Spleen (tissue), 11 donors: Measurements from ENCODE around the gene MPV17L2. TPM values are rescaled to one million over a fixed set of nuclear protein-coding genes. Genes with fewer than 3 reads are reported as not detected.

Source experiments
- DNase-seq: peaks from one replicate; pipeline ENCODE4 v3.0.0-alpha.2; 2020
- H3K27ac ChIP-seq, 8 donors: fragments of 200-600 bp; sonication (generic) in 7 of 8; 1 replicate in 4 of 8; 2 replicates in 4 of 8; pipeline versions ENCODE4 v1.5.0 to v1.8.0; 2016 to 2021; ENCODE audit warnings: inconsistent platforms in 4 of 8, mild to moderate bottlenecking in 4 of 8, moderate library complexity in 1 of 8
- H3K27me3 ChIP-seq, 7 donors: fragments of 200-600 bp; sonication (generic) in 6 of 7; replicated peaks in 1 of 7; 1 replicate in 4 of 7; 2 replicates in 3 of 7; pipeline versions ENCODE4 v1.5.0 to v1.8.0; 2016 to 2021; ENCODE audit warnings: inconsistent platforms in 3 of 7, mild to moderate bottlenecking in 1 of 7
- H3K36me3 ChIP-seq, 6 donors: fragments of 200-600 bp; sonication (generic) in 5 of 6; 1 replicate in 4 of 6; 2 replicates in 2 of 6; pipeline versions ENCODE4 v1.5.0 to v1.8.0; 2016 to 2021; ENCODE audit warnings: inconsistent platforms in 2 of 6
- H3K4me1 ChIP-seq, 6 donors: fragments of 200-600 bp; sonication (generic) in 5 of 6; 1 replicate in 3 of 6; 2 replicates in 3 of 6; pipeline versions ENCODE4 v1.5.0 to v1.8.0; 2016 to 2021; ENCODE audit warnings: inconsistent platforms in 3 of 6
- H3K4me3 ChIP-seq, 8 donors: fragments of 200-600 bp; sonication (generic) in 7 of 8; 1 replicate in 4 of 8; 2 replicates in 4 of 8; pipeline versions ENCODE4 v1.5.0 to v1.8.0; 2016 to 2021; ENCODE audit warnings: inconsistent platforms in 4 of 8, mild to moderate bottlenecking in 4 of 8, moderate library complexity in 2 of 8
- H3K9me3 ChIP-seq, 8 donors: fragments of 200-600 bp; sonication (generic) in 7 of 8; 1 replicate in 4 of 8; 2 replicates in 4 of 8; pipeline versions ENCODE4 v1.5.0 to v1.8.0; 2016 to 2021; ENCODE audit warnings: inconsistent platforms in 4 of 8
- CTCF ChIP-seq, 11 experiments: fragments of 200-600 bp in 7 of 11; fragments of 450-650 bp in 4 of 11; sonication (generic) in 4 of 11; IDR thresholded peaks in 8 of 11; conservative IDR thresholded peaks in 3 of 11; 1 replicate in 7 of 11; 2 replicates in 4 of 11; pipeline versions ENCODE4 v1.4.0 to v1.8.0; 2016 to 2021; ENCODE audit warnings: antibody characterized with exemption in 11 of 11, inconsistent platforms in 4 of 11, mild to moderate bottlenecking in 1 of 11
- POLR2A ChIP-seq, 3 donors: fragments of 450-650 bp; IDR thresholded peaks; one replicate each; pipeline ENCODE4 v1.5.1; 2017; ENCODE audit warnings: antibody characterized with exemption in 3 of 3, mild to moderate bottlenecking in 1 of 3
- POLR2AphosphoS5 ChIP-seq, 3 donors: sonication (generic); formaldehyde crosslinking; IDR thresholded peaks; one replicate each; pipeline ENCODE4 v1.5.1; 2017; ENCODE audit warnings: antibody characterized with exemption in 3 of 3
- WGBS, 5 donors: extraction: QIAGEN DNeasy Blood & Tissue Kit in 3 of 5; methylation state at CpG; one replicate each; pipeline versions ENCODE4 v1.1.5 to v1.1.7; 2013 to 2018; 5-methylcytosine and 5-hydroxymethylcytosine counted together
- intact Hi-C: fragments of 100-400 bp; cut with DNase I; formaldehyde crosslinking; loops from one replicate; pipeline ENCODE4 v1.15.0; 2023; ENCODE audit warnings: low total_unique reads
- polyA plus RNA-seq, 3 donors: library from polyadenylated mRNA; stranded (reverse); fragments of 200-250 nt; gene quantifications; one replicate each; pipeline ENCODE4 v1.2.1, GENCODE V29; 2013
- total RNA-seq, 7 donors: library from RNA; depleted of rRNA in 3 of 7; stranded (reverse); fragments of >200 nt in 3 of 7; fragmentation: NEBNext Ultra II Directional in 4 of 7; extraction: Animal tissue kit (Norgen Biotek cat#: 25700) in 4 of 7; gene quantifications; one replicate each; pipeline versions ENCODE4 v1.1.0 to v1.2.1, GENCODE V29; 2016 to 2021
- donor health status: healthy with polysubstance abuse.
- donor health status: DM: no; HTN: no; CAD: no; lungs with moderate emphysema.
- donor health status: DM: no; HTN: no; CAD: no.
- donor health status: Bipolar disorder and iron deficiency.
- donor health status: healthy.
- donor health status: DM: no; HTN: no; CAD: no.
- donor health status: DM: yes; HTN: yes; CAD: no.

The MPV17L2 gene
- total and polyA plus RNA-seq, 10 donors: 7.8 to 15.4 (median 11.5) TPM

GRCh38 chr19:18173054-18173571, 19.9 kb upstream of the MPV17L2 start:
- Histone ChIP-seq H3K9me3 (no peaks in the 10 kb centered on the region), H3K4me3 (peak overlapping the region in 7 of 8 donors; percentile 75 to 98 (median 82)), H3K4me1 (peaks cover 40 to 100% (median 85%) of the 10 kb centered on the region in 6 donors), H3K27ac (peak overlapping the region; percentile 79 to 95 (median 92)), H3K36me3 (peaks cover 0 to 48% (median 38%) of the 10 kb centered on the region in 6 donors), H3K27me3 (no peaks in the 10 kb centered on the region)
- intact Hi-C loops: no loop called here
- WGBS, 5 donors: 23 to 32% (median 28%) methylated on average over 15 to 18 of the region's 18 CpGs
- peak; percentile 93 for DNase-seq
- TF ChIP-seq POLR2AphosphoS5 (IDR thresholded peaks at IDR 0.05) (no peak), CTCF (IDR thresholded peaks at IDR 0.05 in 8 of 11, conservative IDR thresholded peaks at IDR 0.05 in 3 of 11) (no peak), POLR2A (IDR thresholded peaks at IDR 0.05) (no peak)

GRCh38 chr19:18173572-18174288, 19.3 kb upstream of the MPV17L2 start, which contains the start of gene IFI30:
TSS of gene IFI30 (plus strand) at chr19:18173813. CDS start at chr19:18173842, 29 bp downstream.
- DNase-seq: peak; percentile 97
- Histone ChIP-seq H3K4me1 (peaks cover 40 to 100% (median 79%) of the 10 kb centered on the region in 6 donors), H3K27ac (peak within 1 kb of the TSS; percentile 79 to 95 (median 92)), H3K27me3 (no peaks in the 10 kb centered on the region), H3K4me3 (peak within 1 kb of the TSS; percentile 75 to 98 (median 88)), H3K9me3 (no peaks in the 10 kb centered on the region), H3K36me3 (peaks cover 0 to 49% (median 40%) of the 10 kb centered on the region in 6 donors)
- intact Hi-C loops: no loop called here
- TF ChIP-seq POLR2AphosphoS5 (IDR thresholded peaks at IDR 0.05) (peak; percentile 97 to 98 (median 98)), POLR2A (IDR thresholded peaks at IDR 0.05) (peak; percentile 48 to 93 (median 80)), CTCF (IDR thresholded peaks at IDR 0.05 in 8 of 11, conservative IDR thresholded peaks at IDR 0.05 in 3 of 11) (peak in 2 of 11 experiments; percentile 21 to 27)
- 0 to 2% (median 1%) methylated on average over 33 to 47 of the region's 47 CpGs for WGBS, 5 donors

GRCh38 chr19:18174983-18175382, 18.0 kb upstream of the MPV17L2 start:
- peak overlapping the region in 5 of 8 donors; percentile 90 to 95 (median 93) for H3K27ac ChIP-seq
- peaks cover 41 to 100% (median 75%) of the 10 kb centered on the region in 6 donors for H3K4me1 ChIP-seq
- H3K36me3 ChIP-seq: peaks cover 0 to 47% (median 37%) of the 10 kb centered on the region in 6 donors
- H3K4me3 ChIP-seq: peak overlapping the region; percentile 75 to 98 (median 88)
- TF ChIP-seq POLR2AphosphoS5 (IDR thresholded peaks at IDR 0.05) (no peak), CTCF (IDR thresholded peaks at IDR 0.05 in 8 of 11, conservative IDR thresholded peaks at IDR 0.05 in 3 of 11) (no peak), POLR2A (IDR thresholded peaks at IDR 0.05) (no peak)
- H3K27me3 ChIP-seq: no peaks in the 10 kb centered on the region
- H3K9me3 ChIP-seq: no peaks in the 10 kb centered on the region
- intact Hi-C loops: no loop called here
- WGBS, 5 donors: 75 to 96% (median 81%) methylated on average over 5 to 11 of the region's 11 CpGs
- DNase-seq: peak; percentile 78
